ENCODE data around the gene COBLL1.
A peak's percentile ranks its signal among the peaks of the same experiment; 100 is the strongest.
"Not testable (repeated sequence)": the region's sequence is repeated elsewhere in the genome, so short reads cannot be mapped to it uniquely, and the experiment has no call there.

COBLL1 gene

GRCh38 chr2:164766216-164766953, 75.2 kb downstream of the COBLL1 start:
- no peak overlapping the region for H3K4me3 ChIP-seq

GRCh38 chr2:164764996-164765395, 76.6 kb downstream of the COBLL1 start:
- no peak overlapping the region for H3K27ac ChIP-seq
- H3K4me3 ChIP-seq = no peak overlapping the region

More at GRCh38 chr2:164766216-164766953, 75.2 kb downstream of the COBLL1 start:
- no peak overlapping the region for H3K27ac ChIP-seq

- Histone ChIP-seq H3K4me3 (no peak overlapping the region), H3K27ac (no peak overlapping the region)
Measured at GRCh38 chr2:164764474-164764873, 77.1 kb downstream of the COBLL1 start.

GRCh38 chr2:164763431-164763830, 78.2 kb downstream of the COBLL1 start:
- no peak overlapping the region for H3K27ac ChIP-seq
- H3K4me3 ChIP-seq = no peak overlapping the region

- H3K4me3 ChIP-seq = no peak overlapping the region
- H3K27ac ChIP-seq = no peak overlapping the region
Measured at GRCh38 chr2:164761737-164762460, 79.7 kb downstream of the COBLL1 start.

GRCh38 chr2:164761201-164761600, 80.4 kb downstream of the COBLL1 start:
- not testable (repeated sequence) for H3K4me3 ChIP-seq
- peak overlapping the region in 2 of 21 experiments; percentile 15 to 36 for H3K27ac ChIP-seq

GRCh38 chr2:164760179-164760578, 81.4 kb downstream of the COBLL1 start:
- Histone ChIP-seq H3K27ac (peak overlapping the region in 2 of 21 experiments; percentile 15 to 33), H3K4me3 (no peak overlapping the region)

- Histone ChIP-seq H3K27ac (no peak overlapping the region), H3K4me3 (no peak overlapping the region)
Measured at GRCh38 chr2:164757934-164758695, 83.5 kb downstream of the COBLL1 start.

GRCh38 chr2:164756773-164757172, 84.8 kb downstream of the COBLL1 start:
- Histone ChIP-seq H3K4me3 (no peak overlapping the region), H3K27ac (no peak overlapping the region)

- Histone ChIP-seq H3K27ac (no peak overlapping the region), H3K4me3 (no peak overlapping the region)
Measured at GRCh38 chr2:164755952-164756351, 85.7 kb downstream of the COBLL1 start.

GRCh38 chr2:164754157-164755093, 87.2 kb downstream of the COBLL1 start:
- Histone ChIP-seq H3K4me3 (no peak overlapping the region), H3K27ac (no peak overlapping the region)

GRCh38 chr2:164752956-164753355, 88.7 kb downstream of the COBLL1 start:
- H3K27ac ChIP-seq = no peak overlapping the region

GRCh38 chr2:164747783-164748433, 93.7 kb downstream of the COBLL1 start:
- no peak overlapping the region for H3K27ac ChIP-seq
- H3K4me3 ChIP-seq = no peak overlapping the region

More at GRCh38 chr2:164752956-164753355, 88.7 kb downstream of the COBLL1 start:
- no peak overlapping the region for H3K4me3 ChIP-seq

- Histone ChIP-seq H3K4me3 (no peak overlapping the region), H3K27ac (no peak overlapping the region)
Measured at GRCh38 chr2:164747140-164747539, 94.5 kb downstream of the COBLL1 start.

GRCh38 chr2:164746713-164747112, 94.9 kb downstream of the COBLL1 start:
- Histone ChIP-seq H3K4me3 (no peak overlapping the region), H3K27ac (no peak overlapping the region)

GRCh38 chr2:164745012-164745797, 96.4 kb downstream of the COBLL1 start:
- no peak overlapping the region for H3K4me3 ChIP-seq
- no peak overlapping the region for H3K27ac ChIP-seq

GRCh38 chr2:164742738-164743317, 98.8 kb downstream of the COBLL1 start:
- H3K4me3 ChIP-seq = no peak overlapping the region
- H3K27ac ChIP-seq = no peak overlapping the region

- no peak overlapping the region for H3K4me3 ChIP-seq
- H3K27ac ChIP-seq = peak overlapping the region in 2 of 21 experiments; percentile 43
Measured at GRCh38 chr2:164739966-164740365, 101.7 kb downstream of the COBLL1 start.
